Breast epithelium (tissue), 4 donors: ENCODE results near the gene DNAH3. TPM values are rescaled to one million over a fixed set of nuclear protein-coding genes. Genes with fewer than 3 reads are reported as not detected.

Experiments used
- DNase-seq, 2 donors: peaks; one replicate each; pipeline ENCODE4 v3.0.0-alpha.2; 2019; ENCODE audit warnings: low spot score in 2 of 2
- H3K27ac ChIP-seq, 2 donors: fragments of 200-600 bp; sonication (generic) in 1 of 2; one replicate each; pipeline ENCODE4 v1.5.1; 2016 to 2019; ENCODE audit warnings: mild to moderate bottlenecking in 1 of 2
- H3K27me3 ChIP-seq, 2 donors: fragments of 200-600 bp; sonication (generic) in 1 of 2; one replicate each; pipeline versions ENCODE4 v1.5.1 to v1.6.0; 2017 to 2019; ENCODE audit warnings: control low read depth in 1 of 2, mild to moderate bottlenecking in 1 of 2
- H3K36me3 ChIP-seq: fragments of 200-600 bp; one replicate; pipeline ENCODE4 v1.5.1; 2019
- H3K4me1 ChIP-seq, 2 donors: fragments of 200-600 bp; sonication (generic); one replicate each; pipeline ENCODE4 v1.5.1; 2016 to 2019; ENCODE audit warnings: control low read depth in 1 of 2
- H3K4me3 ChIP-seq, 3 donors: fragments of 200-600 bp; sonication (generic); 1 replicate in 2 of 3; 2 replicates in 1 of 3; pipeline ENCODE4 v1.5.1; 2016 to 2019; ENCODE audit warnings: mild to moderate bottlenecking in 3 of 3, moderate library complexity in 2 of 3
- H3K9me3 ChIP-seq, 2 donors: fragments of 200-600 bp; sonication (generic) in 1 of 2; one replicate each; pipeline ENCODE4 v1.5.1; 2016 to 2019; ENCODE audit warnings: control low read depth in 1 of 2
- CTCF ChIP-seq, 3 donors: fragments of 450-650 bp; IDR thresholded peaks; one replicate each; pipeline ENCODE4 v1.5.1; 2016 to 2017; ENCODE audit warnings: antibody characterized with exemption in 3 of 3, mild to moderate bottlenecking in 3 of 3, moderate library complexity in 3 of 3
- POLR2A ChIP-seq: fragments of 450-650 bp; IDR thresholded peaks from one replicate; pipeline ENCODE4 v1.6.1; 2016; ENCODE audit warnings: antibody characterized with exemption, mild to moderate bottlenecking, moderate library complexity
- POLR2AphosphoS5 ChIP-seq, 3 donors: sonication (generic); formaldehyde crosslinking; IDR thresholded peaks; one replicate each; pipeline ENCODE4 v1.6.1; 2017; ENCODE audit warnings: antibody characterized with exemption in 3 of 3
- intact Hi-C: fragments of 100-400 bp; cut with DNase I; formaldehyde crosslinking; loops from one replicate; pipeline ENCODE4 v1.15.1; 2023; ENCODE audit warnings: low total_unique reads
- total RNA-seq, 3 donors: library from RNA; depleted of rRNA; stranded (reverse); fragments of >200 nt; gene quantifications; one replicate each; pipeline ENCODE4 v1.1.0, GENCODE V29; 2016

The DNAH3 gene
- total RNA-seq, 3 donors from 2014 or later = under 0.01 to 0.59 TPM; not detected in 1

- no peaks in the 10 kb centered on the region for H3K9me3 ChIP-seq
- no peak overlapping the region for H3K4me3 ChIP-seq
- no peaks in the 10 kb centered on the region for H3K36me3 ChIP-seq
- no peaks in the 10 kb centered on the region for H3K4me1 ChIP-seq
- H3K27ac ChIP-seq = no peak overlapping the region
- DNase-seq = no peak
- intact Hi-C loops = no loop called here
- no peaks in the 10 kb centered on the region for H3K27me3 ChIP-seq
- TF ChIP-seq POLR2AphosphoS5 (IDR thresholded peaks at IDR 0.05) (no peak), POLR2A (no peak), CTCF (IDR thresholded peaks at IDR 0.05) (no peak)
Measured at GRCh38 chr16:21037168-21037567, 113.5 kb downstream of the DNAH3 start.

GRCh38 chr16:21036471-21036870 lies 114.2 kb downstream of the DNAH3 start:
- intact Hi-C loops = no loop called here

GRCh38 chr16:21033704-21034103 lies 116.9 kb downstream of the DNAH3 start:
- TF ChIP-seq CTCF (IDR thresholded peaks at IDR 0.05) (no peak), POLR2AphosphoS5 (IDR thresholded peaks at IDR 0.05) (no peak), POLR2A (no peak)

More at GRCh38 chr16:21036471-21036870, 114.2 kb downstream of the DNAH3 start:
- Histone ChIP-seq H3K36me3 (no peaks in the 10 kb centered on the region), H3K9me3 (no peaks in the 10 kb centered on the region), H3K27me3 (no peaks in the 10 kb centered on the region), H3K27ac (no peak overlapping the region), H3K4me1 (no peaks in the 10 kb centered on the region), H3K4me3 (no peak overlapping the region)
- no peak for DNase-seq
- TF ChIP-seq POLR2A (no peak), POLR2AphosphoS5 (IDR thresholded peaks at IDR 0.05) (no peak), CTCF (IDR thresholded peaks at IDR 0.05) (no peak)

GRCh38 chr16:21033264-21033663 lies 117.4 kb downstream of the DNAH3 start:
- intact Hi-C loops = no loop called here
- H3K4me3 ChIP-seq = no peak overlapping the region
- TF ChIP-seq CTCF (IDR thresholded peaks at IDR 0.05) (no peak), POLR2AphosphoS5 (IDR thresholded peaks at IDR 0.05) (no peak), POLR2A (no peak)
- H3K9me3 ChIP-seq = no peaks in the 10 kb centered on the region
- H3K36me3 ChIP-seq = no peaks in the 10 kb centered on the region
- no peak overlapping the region for H3K27ac ChIP-seq
- DNase-seq = no peak
- H3K4me1 ChIP-seq = no peaks in the 10 kb centered on the region
- no peaks in the 10 kb centered on the region for H3K27me3 ChIP-seq

More at GRCh38 chr16:21033704-21034103, 116.9 kb downstream of the DNAH3 start:
- H3K9me3 ChIP-seq = no peaks in the 10 kb centered on the region
- no peak for DNase-seq
- H3K4me3 ChIP-seq = no peak overlapping the region
- intact Hi-C loops = no loop called here
- H3K4me1 ChIP-seq = no peaks in the 10 kb centered on the region
- H3K27me3 ChIP-seq = no peaks in the 10 kb centered on the region
- no peak overlapping the region for H3K27ac ChIP-seq
- no peaks in the 10 kb centered on the region for H3K36me3 ChIP-seq

- H3K9me3 ChIP-seq = no peaks in the 10 kb centered on the region
- intact Hi-C loops = no loop called here
- H3K27ac ChIP-seq = no peak overlapping the region
- H3K4me3 ChIP-seq = no peak overlapping the region
- no peak for TF ChIP-seq CTCF (IDR thresholded peaks at IDR 0.05)
- no peak for TF ChIP-seq POLR2A
- no peak for TF ChIP-seq POLR2AphosphoS5 (IDR thresholded peaks at IDR 0.05)
- H3K36me3 ChIP-seq = no peaks in the 10 kb centered on the region
- no peaks in the 10 kb centered on the region for H3K4me1 ChIP-seq
- H3K27me3 ChIP-seq = no peaks in the 10 kb centered on the region
- DNase-seq = no peak
Measured at GRCh38 chr16:21028728-21029127, 121.9 kb downstream of the DNAH3 start.
